H9 (cell line): Measurements from ENCODE around the gene ZNF135. TPM values are rescaled to one million over a fixed set of nuclear protein-coding genes. Genes with fewer than 3 reads are reported as not detected.

ENCODE experiments used
- DNase-seq: peaks from one replicate; pipeline ENCODE4 v3.0.0-alpha.2; 2017
- H2AFZ ChIP-seq: one replicate; pipeline ENCODE4 v1.6.1; 2013; ENCODE audit warnings: mild to moderate bottlenecking, low read length, control low read depth, moderate library complexity
- H2AK5ac ChIP-seq: 2 replicates; pipeline ENCODE4 v1.6.1; 2013; ENCODE audit warnings: low read length, control low read depth, mixed read lengths; ENCODE audit not compliant: insufficient read length
- H2BK120ac ChIP-seq: one replicate; pipeline ENCODE4 v1.6.1; 2013; ENCODE audit warnings: low read depth, mild to moderate bottlenecking, low read length, control low read depth, inconsistent platforms; ENCODE audit not compliant: poor library complexity, severe bottlenecking
- H2BK12ac ChIP-seq: 2 replicates; pipeline ENCODE4 v1.6.1; 2013; ENCODE audit warnings: low read length, control low read depth, mixed read lengths, low read depth; ENCODE audit not compliant: insufficient read length
- H2BK15ac ChIP-seq: 2 replicates; pipeline ENCODE4 v1.6.1; 2013; ENCODE audit warnings: low read depth, low read length, control low read depth
- H2BK20ac ChIP-seq: one replicate; pipeline ENCODE4 v1.6.1; 2013; ENCODE audit warnings: low read depth, mild to moderate bottlenecking, low read length, control low read depth, inconsistent platforms; ENCODE audit not compliant: poor library complexity, severe bottlenecking
- H2BK5ac ChIP-seq: 2 replicates; pipeline ENCODE4 v1.6.1; 2013; ENCODE audit warnings: low read length, control low read depth, mixed read lengths; ENCODE audit not compliant: insufficient read length
- H3K14ac ChIP-seq: 2 replicates; pipeline ENCODE4 v1.6.1; 2013; ENCODE audit warnings: low read length, control low read depth; ENCODE audit not compliant: insufficient read depth
- H3K18ac ChIP-seq: 2 replicates; pipeline ENCODE4 v1.6.1; 2013; ENCODE audit warnings: low read depth, mild to moderate bottlenecking, mixed read lengths, low read length, control low read depth; ENCODE audit not compliant: insufficient read length
- H3K23ac ChIP-seq: 2 replicates; pipeline ENCODE4 v1.6.1; 2013; ENCODE audit warnings: low read length, control low read depth, mixed read lengths, low read depth; ENCODE audit not compliant: insufficient read length
- H3K23me2 ChIP-seq: 2 replicates; pipeline ENCODE4 v1.6.1; 2013; ENCODE audit warnings: low read depth, mild to moderate bottlenecking, mixed read lengths, low read length, control low read depth; ENCODE audit not compliant: insufficient read length, poor library complexity, severe bottlenecking
- H3K27ac ChIP-seq: 2 replicates; pipeline ENCODE4 v1.5.1; 2013; ENCODE audit warnings: low read length, control low read depth, mixed read lengths, low read depth; ENCODE audit not compliant: insufficient read length
- H3K27me3 ChIP-seq: 2 replicates; pipeline ENCODE4 v1.6.1; 2013; ENCODE audit warnings: low read length, control low read depth, inconsistent platforms; ENCODE audit not compliant: insufficient read depth
- H3K4ac ChIP-seq: 2 replicates; pipeline ENCODE4 v1.6.1; 2013; ENCODE audit warnings: low read depth, mild to moderate bottlenecking, control low read depth, inconsistent platforms, low read length, moderate library complexity
- H3K4me1 ChIP-seq: 2 replicates; pipeline ENCODE4 v1.6.1; 2013; ENCODE audit warnings: low read length, control low read depth, inconsistent platforms; ENCODE audit not compliant: insufficient read depth
- H3K4me2 ChIP-seq: 2 replicates; pipeline ENCODE4 v1.6.1; 2013; ENCODE audit warnings: low read length, control low read depth, mixed read lengths; ENCODE audit not compliant: insufficient read length, insufficient read depth
- H3K56ac ChIP-seq: 2 replicates; pipeline ENCODE4 v1.6.1; 2013; ENCODE audit warnings: low read depth, mild to moderate bottlenecking, mixed read lengths, low read length, control low read depth; ENCODE audit not compliant: insufficient read length
- H3K79me1 ChIP-seq: 2 replicates; pipeline ENCODE4 v1.6.1; 2013; ENCODE audit warnings: low read depth, mild to moderate bottlenecking, moderate library complexity, low read length, control low read depth, inconsistent platforms; ENCODE audit not compliant: insufficient read depth, poor library complexity, severe bottlenecking
- H3K79me2 ChIP-seq: 2 replicates; pipeline ENCODE4 v1.6.1; 2013; ENCODE audit warnings: low read length, control low read depth, inconsistent platforms; ENCODE audit not compliant: insufficient read depth
- H3K9ac ChIP-seq: 2 replicates; pipeline ENCODE4 v1.6.1; 2013; ENCODE audit warnings: low read length, control low read depth, mixed read lengths; ENCODE audit not compliant: insufficient read length; ENCODE audit errors: extremely low read depth
- H3K9me3 ChIP-seq: one replicate; pipeline ENCODE4 v1.6.1; 2013; ENCODE audit warnings: low read depth, low read length, inconsistent platforms; ENCODE audit not compliant: control insufficient read depth
- H3T11ph ChIP-seq: one replicate; pipeline ENCODE4 v1.6.1; 2013; ENCODE audit warnings: mild to moderate bottlenecking, low read length, control low read depth, inconsistent platforms
- H4K20me1 ChIP-seq: one replicate; pipeline ENCODE4 v1.6.1; 2013; ENCODE audit not compliant: control insufficient read depth, insufficient read length, insufficient read depth
- H4K5ac ChIP-seq: 2 replicates; pipeline ENCODE4 v1.6.1; 2013; ENCODE audit warnings: low read depth, mild to moderate bottlenecking, mixed read lengths, low read length, control low read depth; ENCODE audit not compliant: insufficient read length
- H4K8ac ChIP-seq: replicated peaks from 2 replicates; pipeline ENCODE4 v1.6.1; 2013; ENCODE audit warnings: low read length, control low read depth, mixed read lengths, low read depth; ENCODE audit not compliant: insufficient read length
- H4K91ac ChIP-seq: 2 replicates; pipeline ENCODE4 v1.6.1; 2013; ENCODE audit warnings: low read depth, mild to moderate bottlenecking, moderate library complexity, mixed read lengths, low read length, control low read depth; ENCODE audit not compliant: insufficient read length
- H3K27ac Mint-ChIP-seq, 3 experiments: 2 replicates in 2 of 3; 3 replicates in 1 of 3; pipeline ENCODE4 v1.8.0; 2020 to 2021; ENCODE audit warnings: mixed read lengths in 3 of 3, mild to moderate bottlenecking in 1 of 3, moderate library complexity in 1 of 3
- H3K27me3 Mint-ChIP-seq: 2 replicates; pipeline ENCODE4 v1.8.0; 2021; ENCODE audit warnings: low read depth, mild to moderate bottlenecking, moderate library complexity, mixed read lengths
- H3K36me3 Mint-ChIP-seq, 3 experiments: 2 replicates in 2 of 3; 3 replicates in 1 of 3; pipeline ENCODE4 v1.8.0; 2020 to 2021; ENCODE audit warnings: low read depth in 3 of 3, mixed read lengths in 3 of 3; ENCODE audit not compliant: insufficient read depth in 1 of 3
- H3K4me1 Mint-ChIP-seq, 2 experiments: 2 replicates each; pipeline ENCODE4 v1.8.0; 2020; ENCODE audit warnings: mixed read lengths in 2 of 2
- H3K4me3 Mint-ChIP-seq, 2 experiments: 2 replicates in 1 of 2; 3 replicates in 1 of 2; pipeline ENCODE4 v1.8.0; 2020 to 2021; ENCODE audit warnings: mild to moderate bottlenecking in 2 of 2, mixed read lengths in 2 of 2, moderate library complexity in 1 of 2
- H3K9me3 Mint-ChIP-seq, 2 experiments: 2 replicates in 1 of 2; 3 replicates in 1 of 2; pipeline ENCODE4 v1.8.0; 2020; ENCODE audit warnings: mild to moderate bottlenecking in 2 of 2, mixed read lengths in 2 of 2, moderate library complexity in 1 of 2
- WGBS: extraction: QIAGEN DNeasy Blood & Tissue Kit; methylation state at CpG from one replicate; pipeline ENCODE4 v1.1.7; 2013; ENCODE audit warnings: missing lambda C conversion rate, low lambda C conversion rate, mixed read lengths; ENCODE audit not compliant: insufficient read length; ENCODE audit errors: extremely low coverage; 5-methylcytosine and 5-hydroxymethylcytosine counted together
- total RNA-seq: library from RNA; stranded (reverse); gene quantifications from 2 replicates; pipeline ENCODE4 v1.2.1, GENCODE V29; 2021
- TF ChIP-seq, protein P1 (sequence below): fragments of 200-600 bp; sonication (generic); conservative IDR thresholded peaks from 3 replicates; pipeline ENCODE4 v1.8.0; 2021; ENCODE audit warnings: antibody characterized with exemption, mild to moderate bottlenecking

The ZNF135 gene
- total RNA-seq, 1 experiment from 2014 or later: 4.7 TPM

- Histone ChIP-seq H3K4me1 (no peaks in the 10 kb centered on the region), H3K18ac (no peak overlapping the region), H3K4me2 (no peak overlapping the region), H3K56ac (no peak overlapping the region), H2AK5ac (no peak overlapping the region), H4K8ac (no peak overlapping the region), H3K4ac (no peak overlapping the region), H2AFZ (no peak overlapping the region), H2BK120ac (no peak overlapping the region), H2BK15ac (no peak overlapping the region), H4K20me1 (no peaks in the 10 kb centered on the region), H4K91ac (no peak overlapping the region), H2BK5ac (no peak overlapping the region), H3K27me3 (no peaks in the 10 kb centered on the region; the same call in 1 of the 2 replicates), H3K14ac (no peak overlapping the region), H2BK20ac (no peak overlapping the region), H3K79me1 (no peaks in the 10 kb centered on the region), H3K23ac (no peak overlapping the region), H3K79me2 (no peaks in the 10 kb centered on the region), H3K9me3 (peaks cover 32% of the 10 kb centered on the region), H2BK12ac (no peak overlapping the region), H3K27ac (no peak overlapping the region), H3K23me2 (no peaks in the 10 kb centered on the region), H3T11ph (no peak overlapping the region), H4K5ac (no peak overlapping the region), H3K9ac (no peak overlapping the region)
- no peak for DNase-seq
- peaks cover 4 to 30% (median 11%) of the 10 kb centered on the region in 3 experiments; a peak in 6 of 7 replicates for H3K36me3 Mint-ChIP-seq
- TF ChIP-seq, protein P1, sequence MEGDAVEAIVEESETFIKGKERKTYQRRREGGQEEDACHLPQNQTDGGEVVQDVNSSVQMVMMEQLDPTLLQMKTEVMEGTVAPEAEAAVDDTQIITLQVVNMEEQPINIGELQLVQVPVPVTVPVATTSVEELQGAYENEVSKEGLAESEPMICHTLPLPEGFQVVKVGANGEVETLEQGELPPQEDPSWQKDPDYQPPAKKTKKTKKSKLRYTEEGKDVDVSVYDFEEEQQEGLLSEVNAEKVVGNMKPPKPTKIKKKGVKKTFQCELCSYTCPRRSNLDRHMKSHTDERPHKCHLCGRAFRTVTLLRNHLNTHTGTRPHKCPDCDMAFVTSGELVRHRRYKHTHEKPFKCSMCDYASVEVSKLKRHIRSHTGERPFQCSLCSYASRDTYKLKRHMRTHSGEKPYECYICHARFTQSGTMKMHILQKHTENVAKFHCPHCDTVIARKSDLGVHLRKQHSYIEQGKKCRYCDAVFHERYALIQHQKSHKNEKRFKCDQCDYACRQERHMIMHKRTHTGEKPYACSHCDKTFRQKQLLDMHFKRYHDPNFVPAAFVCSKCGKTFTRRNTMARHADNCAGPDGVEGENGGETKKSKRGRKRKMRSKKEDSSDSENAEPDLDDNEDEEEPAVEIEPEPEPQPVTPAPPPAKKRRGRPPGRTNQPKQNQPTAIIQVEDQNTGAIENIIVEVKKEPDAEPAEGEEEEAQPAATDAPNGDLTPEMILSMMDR: no peak
- 0 out of 4 replicates have a peak, but pooled peaks cover 0 to 2% of the 10 kb centered on the region in 2 experiments for H3K4me1 Mint-ChIP-seq
- no CpG with 5 or more reads among the region's 26 CpGs for WGBS
- peaks cover 50% of the 10 kb centered on the region for H3K27me3 Mint-ChIP-seq
- H3K4me3 Mint-ChIP-seq: no peak overlapping the region
- peaks cover 79 to 83% of the 10 kb centered on the region in 2 experiments for H3K9me3 Mint-ChIP-seq
- H3K27ac Mint-ChIP-seq: no peak overlapping the region
These were observed 14.2 kb upstream of the ZNF135 start for GRCh38 chr19:58044886-58045285.
